HCT116 (cell line): ENCODE measurements around the gene KRT15. TPM values are rescaled to one million over a fixed set of nuclear protein-coding genes. Genes with fewer than 3 reads are reported as not detected.

Source experiments
- ATAC-seq: fragments of 200-7000 bp; cut with Tn5 transposase; 2 replicates; pipeline ENCODE4 v1.9.1; 2020; ENCODE audit warnings: mild to moderate bottlenecking, moderate library complexity
- BruUV-seq: library from RNA; stranded (reverse); fragments of 400-500 nt; replicated peaks from 2 replicates; lab custom pipeline; 2021; lab: Mats Ljungman, UMichigan
- CTCF ChIA-PET: fragments of 300-600 bp; sonication (Branson Sonifier 250); formaldehyde crosslinking; loops from one replicate; lab custom pipeline; 2021; ENCODE audit warnings: antibody characterized with exemption; lab: Charles Lee
- POLR2A ChIA-PET: fragments of 300-600, 350-600 bp; sonication (Branson Sonifier 250); formaldehyde crosslinking; loops from one replicate; lab custom pipeline; 2021; ENCODE audit warnings: antibody characterized with exemption; lab: Charles Lee
- RAD21 ChIA-PET, 2 experiments: fragments of 300-600 bp; sonication (Branson Sonifier 250); formaldehyde crosslinking; loops; one replicate each; lab custom pipeline; 2023; ENCODE audit warnings: low total read pairs in 2 of 2; ENCODE audit not compliant: uncharacterized antibody in 2 of 2, unreplicated experiment in 2 of 2, low non-redundant PET in 1 of 2; lab: Charles Lee
- DNase-seq: peaks from one replicate; pipeline ENCODE4 v3.0.0-alpha.2; 2010; ENCODE audit warnings: low read depth, low spot score
- H2AFZ ChIP-seq: fragments of 200-600 bp; shearing (Covaris generic), sonication (generic); 2 replicates; pipeline ENCODE4 v1.6.1; 2017; ENCODE audit warnings: low read depth, mixed run types, mixed read lengths, antibody characterized with exemption, low read length; ENCODE audit not compliant: poor library complexity, severe bottlenecking
- H3K27ac ChIP-seq: 2 replicates; pipeline ENCODE4 v1.5.1; 2012; ENCODE audit warnings: low read depth, low read length
- H3K27me3 ChIP-seq: fragments of 200-600 bp; sonication (generic); 2 replicates; pipeline ENCODE4 v1.6.1; 2016; ENCODE audit warnings: mixed run types, low read length, mixed read lengths; ENCODE audit not compliant: insufficient read depth
- H3K36me3 ChIP-seq, 2 experiments: fragments of 200-500 bp in 1 of 2; fragments of 200-600 bp in 1 of 2; sonication (Bioruptor generic) in 1 of 2; sonication (generic) in 1 of 2; 2 replicates each; pipeline versions ENCODE4 v1.5.1 to v1.6.1; 2014 to 2016; ENCODE audit warnings: low read length in 2 of 2, inconsistent platforms in 1 of 2, mixed read lengths in 1 of 2, mixed run types in 1 of 2; ENCODE audit not compliant: insufficient read depth in 2 of 2, control insufficient read depth in 1 of 2
- H3K4me1 ChIP-seq, 2 experiments: fragments of 200-600 bp in 1 of 2; sonication (generic) in 1 of 2; 2 replicates each; pipeline versions ENCODE4 v1.5.1 to v1.6.1; 2012 to 2017; ENCODE audit warnings: low read length in 2 of 2, inconsistent platforms in 1 of 2, mild to moderate bottlenecking in 1 of 2, mixed read lengths in 1 of 2, mixed run types in 1 of 2, moderate library complexity in 1 of 2; ENCODE audit not compliant: insufficient read depth in 2 of 2, control insufficient read depth in 1 of 2
- H3K4me2 ChIP-seq: fragments of 200-600 bp; sonication (generic); 2 replicates; pipeline ENCODE4 v1.6.1; 2017; ENCODE audit warnings: mixed run types, low read length, mixed read lengths
- H3K4me3 ChIP-seq, 2 experiments: fragments of 200-600 bp in 1 of 2; sonication (generic) in 1 of 2; replicated peaks in 1 of 2; 2 replicates each; pipeline ENCODE4 v1.5.1; 2011 to 2016; ENCODE audit warnings: low read length in 2 of 2, control low read depth in 1 of 2, low read depth in 1 of 2, mild to moderate bottlenecking in 1 of 2, mixed read lengths in 1 of 2, mixed run types in 1 of 2
- H3K79me2 ChIP-seq: fragments of 200-600 bp; sonication (generic); 2 replicates; pipeline ENCODE4 v1.6.1; 2017; ENCODE audit warnings: mild to moderate bottlenecking, mixed run types, low read length, moderate library complexity, mixed read lengths; ENCODE audit not compliant: insufficient read depth
- H3K9ac ChIP-seq: fragments of 200-600 bp; sonication (generic); 2 replicates; pipeline ENCODE4 v1.6.1; 2016; ENCODE audit warnings: low read length, mixed read lengths
- H3K9me2 ChIP-seq: fragments of 200-600 bp; sonication (generic), shearing (Covaris generic); 2 replicates; pipeline ENCODE4 v1.6.1; 2017; ENCODE audit warnings: mixed run types, mild to moderate bottlenecking, moderate library complexity; ENCODE audit not compliant: insufficient read depth
- H3K9me3 ChIP-seq, 2 experiments: fragments of 200-500 bp in 1 of 2; fragments of 200-600 bp in 1 of 2; sonication (Bioruptor generic) in 1 of 2; sonication (generic) in 1 of 2; 2 replicates each; pipeline ENCODE4 v1.6.1; 2014 to 2017; ENCODE audit warnings: low read length in 2 of 2, mixed read lengths in 2 of 2, inconsistent platforms in 1 of 2, low read depth in 1 of 2, mild to moderate bottlenecking in 1 of 2, mixed run types in 1 of 2, moderate library complexity in 1 of 2; ENCODE audit not compliant: control insufficient read depth in 1 of 2, insufficient read depth in 1 of 2
- H4K20me1 ChIP-seq: fragments of 200-600 bp; sonication (generic), shearing (Covaris generic); 2 replicates; pipeline ENCODE4 v1.6.1; 2017; ENCODE audit warnings: mixed run types, mild to moderate bottlenecking, moderate library complexity; ENCODE audit not compliant: insufficient read depth
- CBX3 ChIP-seq: IDR thresholded peaks from 2 replicates; pipeline ENCODE4 v1.6.1; 2012; ENCODE audit warnings: low read depth
- EZH2phosphoT487 ChIP-seq: fragments of 200-600 bp; IDR thresholded peaks from 2 replicates; pipeline ENCODE4 v1.6.1; 2018; ENCODE audit warnings: antibody characterized with exemption, borderline replicate concordance
- FOSL1 ChIP-seq: IDR thresholded peaks from 2 replicates; pipeline ENCODE4 v1.6.1; 2012; ENCODE audit warnings: low read depth
- JUND ChIP-seq: IDR thresholded peaks from 2 replicates; pipeline ENCODE4 v1.6.1; 2012
- MAX ChIP-seq: IDR thresholded peaks from 2 replicates; pipeline ENCODE4 v1.6.1; 2012
- POLR2A ChIP-seq: IDR thresholded peaks from 2 replicates; pipeline ENCODE4 v1.7.0; 2011; ENCODE audit warnings: borderline replicate concordance; ENCODE audit not compliant: insufficient read depth, insufficient read length; ENCODE audit errors: extremely low read depth
- SP1 ChIP-seq: IDR thresholded peaks from 2 replicates; pipeline ENCODE4 v1.6.1; 2012; ENCODE audit warnings: low read depth
- ZNF274 ChIP-seq: fragments of 200-500 bp; sonication (Bioruptor generic); IDR thresholded peaks from 2 replicates; pipeline ENCODE4 v1.6.1; 2014; ENCODE audit warnings: mild to moderate bottlenecking, low read depth, low read length, inconsistent platforms
- intact Hi-C: fragments of 100-400 bp; cut with micrococcal nuclease; formaldehyde crosslinking; loops from 2 replicates; pipeline ENCODE4 v1.10.0; 2022
- total RNA-seq: library from RNA; stranded (reverse); gene quantifications from one replicate; pipeline ENCODE4 v1.2.1, GENCODE V29; 2021; ENCODE audit not compliant: unreplicated experiment
- TF ChIP-seq, protein P1 (sequence below): IDR thresholded peaks from 2 replicates; pipeline ENCODE4 v1.6.1; 2012; ENCODE audit warnings: low read depth
- TF ChIP-seq, protein P2 (sequence below): IDR thresholded peaks from 2 replicates; pipeline ENCODE4 v1.6.1; 2012
- TF ChIP-seq, protein P3 (sequence below): IDR thresholded peaks from 2 replicates; pipeline ENCODE4 v1.6.1; 2011; ENCODE audit warnings: mild to moderate bottlenecking, low read length, moderate library complexity; ENCODE audit not compliant: insufficient replicate concordance; ENCODE audit errors: extremely low read depth

The KRT15 gene
- total RNA-seq, 1 experiment from 2014 or later = 37.1 TPM

GRCh38 chr17:41561554-41561953 is 42.9 kb upstream of the KRT15 start:
- Histone ChIP-seq H3K27ac (no peak overlapping the region), H3K27me3 (no peaks in the 10 kb centered on the region), H3K9me3 (no peaks in the 10 kb centered on the region), H3K9me2 (no peaks in the 10 kb centered on the region), H3K4me1 (peaks cover 0 to 6% of the 10 kb centered on the region in 2 experiments; a peak in 2 of 4 replicates), H3K9ac (no peak overlapping the region), H3K4me3 (no peak overlapping the region), H3K79me2 (no peaks in the 10 kb centered on the region), H3K4me2 (no peak overlapping the region), H4K20me1 (no peaks in the 10 kb centered on the region), H3K36me3 (no peaks in the 10 kb centered on the region), H2AFZ (no peak overlapping the region)
- ChIA-PET RAD21 (no interaction called here), POLR2A (no interaction called here), CTCF (interaction anchor here (4.8 kb wide), 1 partner anchor 13 kb away, joined by 51 read pairs; no protein-coding TSS in a partner anchor)
- intact Hi-C loops = no loop called here
- BruUV-seq = no TSS peak
- TF ChIP-seq ZNF274 (no peak), JUND (no peak), POLR2A (no peak), SP1 (no peak), CBX3 (no peak), FOSL1 (no peak), MAX (no peak), EZH2phosphoT487 (no peak)
- TF ChIP-seq, protein P1, sequence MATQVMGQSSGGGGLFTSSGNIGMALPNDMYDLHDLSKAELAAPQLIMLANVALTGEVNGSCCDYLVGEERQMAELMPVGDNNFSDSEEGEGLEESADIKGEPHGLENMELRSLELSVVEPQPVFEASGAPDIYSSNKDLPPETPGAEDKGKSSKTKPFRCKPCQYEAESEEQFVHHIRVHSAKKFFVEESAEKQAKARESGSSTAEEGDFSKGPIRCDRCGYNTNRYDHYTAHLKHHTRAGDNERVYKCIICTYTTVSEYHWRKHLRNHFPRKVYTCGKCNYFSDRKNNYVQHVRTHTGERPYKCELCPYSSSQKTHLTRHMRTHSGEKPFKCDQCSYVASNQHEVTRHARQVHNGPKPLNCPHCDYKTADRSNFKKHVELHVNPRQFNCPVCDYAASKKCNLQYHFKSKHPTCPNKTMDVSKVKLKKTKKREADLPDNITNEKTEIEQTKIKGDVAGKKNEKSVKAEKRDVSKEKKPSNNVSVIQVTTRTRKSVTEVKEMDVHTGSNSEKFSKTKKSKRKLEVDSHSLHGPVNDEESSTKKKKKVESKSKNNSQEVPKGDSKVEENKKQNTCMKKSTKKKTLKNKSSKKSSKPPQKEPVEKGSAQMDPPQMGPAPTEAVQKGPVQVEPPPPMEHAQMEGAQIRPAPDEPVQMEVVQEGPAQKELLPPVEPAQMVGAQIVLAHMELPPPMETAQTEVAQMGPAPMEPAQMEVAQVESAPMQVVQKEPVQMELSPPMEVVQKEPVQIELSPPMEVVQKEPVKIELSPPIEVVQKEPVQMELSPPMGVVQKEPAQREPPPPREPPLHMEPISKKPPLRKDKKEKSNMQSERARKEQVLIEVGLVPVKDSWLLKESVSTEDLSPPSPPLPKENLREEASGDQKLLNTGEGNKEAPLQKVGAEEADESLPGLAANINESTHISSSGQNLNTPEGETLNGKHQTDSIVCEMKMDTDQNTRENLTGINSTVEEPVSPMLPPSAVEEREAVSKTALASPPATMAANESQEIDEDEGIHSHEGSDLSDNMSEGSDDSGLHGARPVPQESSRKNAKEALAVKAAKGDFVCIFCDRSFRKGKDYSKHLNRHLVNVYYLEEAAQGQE = no peak
- TF ChIP-seq, protein P2, sequence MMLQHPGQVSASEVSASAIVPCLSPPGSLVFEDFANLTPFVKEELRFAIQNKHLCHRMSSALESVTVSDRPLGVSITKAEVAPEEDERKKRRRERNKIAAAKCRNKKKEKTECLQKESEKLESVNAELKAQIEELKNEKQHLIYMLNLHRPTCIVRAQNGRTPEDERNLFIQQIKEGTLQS = no peak
- TF ChIP-seq, protein P3, sequence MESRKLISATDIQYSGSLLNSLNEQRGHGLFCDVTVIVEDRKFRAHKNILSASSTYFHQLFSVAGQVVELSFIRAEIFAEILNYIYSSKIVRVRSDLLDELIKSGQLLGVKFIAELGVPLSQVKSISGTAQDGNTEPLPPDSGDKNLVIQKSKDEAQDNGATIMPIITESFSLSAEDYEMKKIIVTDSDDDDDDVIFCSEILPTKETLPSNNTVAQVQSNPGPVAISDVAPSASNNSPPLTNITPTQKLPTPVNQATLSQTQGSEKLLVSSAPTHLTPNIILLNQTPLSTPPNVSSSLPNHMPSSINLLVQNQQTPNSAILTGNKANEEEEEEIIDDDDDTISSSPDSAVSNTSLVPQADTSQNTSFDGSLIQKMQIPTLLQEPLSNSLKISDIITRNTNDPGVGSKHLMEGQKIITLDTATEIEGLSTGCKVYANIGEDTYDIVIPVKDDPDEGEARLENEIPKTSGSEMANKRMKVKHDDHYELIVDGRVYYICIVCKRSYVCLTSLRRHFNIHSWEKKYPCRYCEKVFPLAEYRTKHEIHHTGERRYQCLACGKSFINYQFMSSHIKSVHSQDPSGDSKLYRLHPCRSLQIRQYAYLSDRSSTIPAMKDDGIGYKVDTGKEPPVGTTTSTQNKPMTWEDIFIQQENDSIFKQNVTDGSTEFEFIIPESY = no peak
- ATAC-seq (no peak), DNase-seq (no peak)
